OCI-LY7 (cell line): Measurements from ENCODE around the gene UHMK1.

Experiments
- CTCF ChIP-seq: fragments of 200-600 bp; sonication (generic); conservative IDR thresholded peaks from 2 replicates; pipeline ENCODE4 v1.5.1; 2014; ENCODE audit warnings: mild to moderate bottlenecking, antibody characterized with exemption, low read length, moderate library complexity, mixed read lengths
- EZH2phosphoT487 ChIP-seq: fragments of 200-600 bp; sonication (generic); IDR thresholded peaks from 2 replicates; pipeline ENCODE4 v1.6.1; 2018; ENCODE audit warnings: low read depth, borderline replicate concordance, mild to moderate bottlenecking, mixed run types, antibody characterized with exemption, low read length, moderate library complexity, mixed read lengths

GRCh38 chr1:162571696-162572095 lies 74.1 kb downstream of the UHMK1 start:
- TF ChIP-seq CTCF (no peak), EZH2phosphoT487 (no peak)
